ENCODE measurements around the gene ASXL1.
"Not testable (repeated sequence)": the region's sequence is repeated elsewhere in the genome, so short reads cannot be mapped to it uniquely, and the experiment has no call there.

Gene ASXL1

GRCh38 chr20:32336918-32337347, 21.2 kb upstream of the ASXL1 start:
- DNase-seq (ENCODE audit: low read depth in 2 of 3, low spot score in 1 of 3): no peak

DNA sequence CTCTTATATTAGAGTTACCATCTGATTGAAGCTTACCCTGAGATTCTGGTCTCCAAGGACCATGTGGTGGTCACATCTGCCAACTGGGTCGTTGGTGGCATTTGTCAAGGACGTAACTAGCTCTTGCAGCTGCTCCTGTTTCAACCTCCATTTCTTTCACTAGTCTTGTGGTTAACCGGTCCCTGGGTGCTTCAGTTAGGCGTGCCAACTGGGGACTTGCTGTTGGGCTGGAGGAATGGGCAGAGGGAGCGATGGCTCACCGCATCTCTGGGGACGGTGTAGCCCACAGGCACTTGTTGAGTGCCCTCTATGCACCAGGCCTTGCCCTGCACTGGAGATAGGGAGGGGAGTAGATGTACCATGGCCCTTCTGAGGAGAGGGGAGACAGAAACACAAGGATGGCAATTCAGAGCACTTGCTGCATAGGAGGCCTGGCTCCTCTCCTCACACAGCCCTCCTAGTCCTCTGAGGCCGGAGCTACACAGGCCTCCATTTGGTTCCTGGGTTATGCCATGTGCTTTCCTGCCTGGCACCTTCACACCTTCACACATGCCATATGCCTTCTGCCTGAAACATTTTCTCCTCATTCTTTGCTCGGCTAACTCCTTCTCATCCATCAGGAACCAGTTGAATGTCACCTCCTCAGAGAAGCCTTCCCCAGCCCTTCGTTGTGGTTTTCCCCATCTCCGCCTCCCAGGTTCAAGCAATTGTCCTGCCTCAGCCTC, 20.0 kb upstream of the ASXL1 start:
- no peak for DNase-seq (ENCODE audit: low read depth in 2 of 3, low spot score in 1 of 3)

GRCh38 chr20:32338665-32339064, 19.5 kb upstream of the ASXL1 start:
- DNase-seq (ENCODE audit: low read depth in 2 of 3, low spot score in 1 of 3): no peak

DNA sequence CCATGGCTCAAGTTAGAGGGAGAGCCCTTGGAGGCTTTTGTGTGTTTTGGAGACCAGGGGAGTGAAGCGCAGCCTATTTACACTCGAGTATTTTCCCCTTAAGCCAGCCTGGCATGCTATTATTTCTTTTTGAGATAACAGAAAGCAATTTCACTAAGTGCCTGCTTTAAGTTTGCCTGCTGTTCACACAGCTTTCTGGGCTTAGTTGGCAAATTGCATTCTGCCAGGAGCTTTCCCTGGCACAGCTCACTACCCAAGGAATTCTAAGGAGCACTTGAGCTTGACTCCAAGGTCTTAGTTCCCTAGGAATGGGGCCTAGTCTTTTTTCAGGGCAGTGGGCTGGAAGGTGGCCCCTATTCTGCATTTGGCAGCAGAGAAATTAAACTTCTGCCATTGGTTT, 19.0 kb upstream of the ASXL1 start:
- no peak for DNase-seq (ENCODE audit: low read depth in 2 of 3, low spot score in 1 of 3)

GRCh38 chr20:32341053-32341452, 17.1 kb upstream of the ASXL1 start:
- not testable (repeated sequence) for DNase-seq (ENCODE audit: low read depth in 2 of 3, low spot score in 1 of 3)

DNA sequence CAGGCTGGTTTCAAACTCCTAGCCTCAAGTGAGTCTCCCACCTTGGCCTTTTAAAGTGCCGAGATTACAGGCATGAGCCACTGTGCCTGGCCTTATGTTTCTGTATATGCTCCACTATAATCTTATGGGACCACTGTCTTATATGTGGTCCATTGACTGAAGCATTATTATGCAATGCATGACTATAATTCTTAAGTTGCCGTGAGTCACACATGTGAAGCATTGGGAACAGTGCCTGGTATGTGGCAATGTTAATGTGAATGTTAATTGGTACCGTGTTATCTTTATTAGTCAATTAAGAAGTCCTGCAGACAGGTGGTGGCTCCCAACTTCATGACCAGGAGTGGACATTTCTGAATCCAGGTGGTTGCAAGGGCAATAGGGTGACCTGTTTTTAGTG, 14.7 kb upstream of the ASXL1 start:
- no peak for DNase-seq (ENCODE audit: low read depth in 2 of 3, low spot score in 1 of 3)

- DNase-seq (ENCODE audit: low read depth in 2 of 3, low spot score in 1 of 3): no peak
Observed at GRCh38 chr20:32344835-32345506, 13.2 kb upstream of the ASXL1 start.

DNA sequence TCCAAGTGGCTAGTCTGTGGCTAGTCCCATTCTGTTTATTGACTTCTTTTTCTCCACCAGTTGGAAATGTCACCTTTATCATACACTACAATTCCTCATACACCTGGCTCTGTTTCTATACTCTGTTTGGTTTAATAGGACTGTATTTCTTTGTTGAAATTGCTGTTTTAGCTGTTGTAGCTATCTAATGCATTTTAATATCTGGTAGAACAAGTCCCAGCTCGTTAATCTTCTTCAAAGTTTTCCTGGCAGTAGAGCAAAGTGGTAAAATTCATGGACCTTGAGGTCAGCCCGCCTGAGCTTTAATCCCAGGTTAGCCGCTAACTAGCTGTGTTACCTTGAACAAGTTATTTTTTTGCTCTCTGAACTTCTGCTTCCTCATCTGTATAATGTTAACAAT, 9.9 kb upstream of the ASXL1 start:
- no peak for DNase-seq (ENCODE audit: low read depth in 2 of 3, low spot score in 1 of 3)

DNA sequence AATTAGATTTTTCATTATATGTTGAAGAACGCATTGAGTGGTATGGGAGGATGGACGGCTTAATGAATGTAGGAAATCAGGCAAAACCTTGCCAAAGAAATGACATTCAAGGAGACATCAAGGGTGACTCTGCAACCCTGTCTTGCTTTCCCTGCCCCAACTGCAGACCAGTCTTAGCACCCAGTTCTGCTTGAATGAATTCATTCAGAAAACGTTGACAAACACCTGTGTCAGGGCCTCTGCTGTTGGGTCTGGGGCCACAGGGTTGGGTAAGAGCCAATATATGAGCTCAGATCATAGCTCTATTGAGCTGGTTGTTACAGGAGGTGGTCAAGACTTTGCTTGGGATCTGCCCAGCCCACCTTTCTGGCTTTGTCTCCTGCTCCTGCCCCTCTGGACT, 7.7 kb upstream of the ASXL1 start:
- no peak for DNase-seq (ENCODE audit: low read depth in 2 of 3, low spot score in 1 of 3)

DNA sequence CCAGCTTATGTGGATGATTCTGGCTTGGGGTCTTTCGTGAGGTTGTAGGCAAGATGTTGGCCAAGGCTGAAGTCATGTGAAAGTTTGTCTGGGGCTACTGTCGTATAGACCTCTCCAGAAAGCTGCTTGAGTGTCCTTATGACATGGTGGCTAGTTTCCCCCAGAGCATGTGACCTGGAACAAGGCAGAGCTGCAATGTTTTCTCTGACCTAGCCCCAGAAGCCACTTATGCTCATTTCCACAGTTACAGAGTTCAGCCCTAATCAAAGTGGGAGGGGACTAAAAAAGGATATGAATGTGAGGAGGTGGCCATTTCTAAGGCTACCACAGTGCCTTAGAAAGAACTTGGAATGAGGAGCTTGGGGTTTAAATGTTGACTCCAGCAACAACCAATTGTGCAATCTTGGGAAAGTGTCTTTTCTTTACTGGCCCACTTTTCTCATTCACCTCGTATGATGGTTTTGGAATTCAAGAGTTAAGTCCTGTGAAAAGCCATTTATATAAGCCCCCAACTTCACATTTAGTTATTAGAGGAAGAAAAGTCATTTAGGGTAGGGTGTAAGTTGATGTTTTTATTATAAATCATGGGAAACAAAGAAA, 5.9 kb upstream of the ASXL1 start:
- no peak for DNase-seq (ENCODE audit: low read depth in 2 of 3, low spot score in 1 of 3)

DNA sequence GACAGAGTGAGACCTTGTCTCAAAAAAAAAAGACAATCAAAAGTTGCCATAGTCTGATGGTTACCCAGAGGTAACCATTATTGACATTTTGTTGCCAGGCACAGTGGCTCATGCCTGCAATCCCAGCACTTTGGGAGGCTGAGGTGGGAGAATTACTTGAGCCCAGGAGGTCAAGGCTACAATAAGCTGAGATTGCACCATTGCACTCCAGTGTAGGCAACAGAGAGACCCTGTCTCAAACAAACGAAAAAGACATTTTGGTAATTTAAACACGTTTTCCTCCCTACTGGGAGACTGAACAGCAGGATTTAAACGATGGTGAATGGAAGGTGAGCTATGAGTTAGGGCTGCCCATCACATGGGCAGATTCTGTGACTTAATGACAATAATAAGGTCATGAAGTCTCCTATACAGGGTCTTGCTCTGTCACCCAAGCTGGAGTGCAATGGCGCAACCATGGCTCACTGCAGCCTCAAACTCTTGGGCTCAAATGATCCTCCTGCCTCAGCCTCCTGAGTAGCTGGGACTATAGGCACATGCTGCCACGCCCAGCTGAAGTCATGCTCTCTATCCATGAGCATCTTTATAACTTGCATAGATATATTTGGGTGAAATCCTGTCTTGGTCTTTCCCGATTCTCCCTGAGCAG, 4.2 kb upstream of the ASXL1 start:
- no peak for DNase-seq (ENCODE audit: low read depth in 2 of 3, low spot score in 1 of 3)

- peak in 1 of 3 donors; percentile 34 for DNase-seq (ENCODE audit: low read depth in 2 of 3, low spot score in 1 of 3)
Observed at GRCh38 chr20:32354592-32355416, 3.3 kb upstream of the ASXL1 start.

DNA sequence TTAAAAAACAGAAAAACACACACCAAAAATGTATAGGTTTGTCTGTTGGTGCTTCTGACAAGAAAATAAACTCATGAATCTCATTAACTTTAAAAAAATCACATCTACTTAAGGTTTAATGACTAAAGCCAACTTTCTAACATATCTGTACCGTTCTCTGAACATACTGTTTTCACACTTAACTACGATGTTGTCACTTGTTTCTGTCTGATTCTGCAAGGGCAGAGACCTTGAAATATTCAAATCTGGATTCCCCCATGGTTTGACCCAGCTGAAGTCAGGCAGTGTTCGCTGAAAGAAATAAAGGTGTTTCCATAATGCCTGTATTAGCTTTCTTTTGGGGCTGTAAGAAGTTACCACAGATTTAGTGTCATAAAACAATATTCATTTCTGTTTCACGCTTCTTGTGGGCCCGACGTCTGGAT, 2.7 kb upstream of the ASXL1 start:
- no peak for DNase-seq (ENCODE audit: low read depth in 2 of 3, low spot score in 1 of 3)

DNA sequence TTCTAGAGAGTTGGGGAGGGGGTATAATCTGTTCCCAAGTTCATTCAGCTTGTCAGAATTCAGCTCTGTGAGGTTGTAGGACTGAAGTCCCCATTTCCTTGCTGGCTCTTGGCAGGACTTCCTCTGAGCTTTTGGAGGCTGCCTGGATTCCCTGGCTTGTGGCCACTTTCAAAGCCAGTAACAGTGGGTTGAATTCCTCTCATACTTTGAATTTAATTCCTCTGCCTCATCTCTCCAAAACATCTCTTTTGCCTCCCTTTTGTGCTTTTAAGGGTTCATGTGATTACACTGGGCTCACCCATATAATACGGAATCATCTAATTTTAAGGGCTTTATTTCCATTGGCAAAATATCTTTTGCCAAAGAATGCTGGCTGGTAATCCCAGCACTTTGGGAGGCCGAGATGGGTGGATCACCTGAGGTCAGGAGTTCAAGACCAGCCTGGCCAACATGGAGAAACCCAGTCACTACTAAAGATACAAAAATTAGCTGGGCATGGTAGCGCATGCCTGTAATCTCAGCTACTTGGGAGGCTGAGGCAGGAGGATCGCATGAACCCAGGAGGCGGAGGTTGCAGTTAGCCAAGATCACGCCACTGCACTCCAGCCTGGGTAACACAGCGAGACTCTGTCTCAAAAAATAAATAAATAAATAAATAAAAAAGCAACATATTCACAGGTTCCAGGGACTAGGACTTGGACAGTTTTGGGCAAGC, 2.1 kb upstream of the ASXL1 start:
- not testable (repeated sequence) for DNase-seq (ENCODE audit: low read depth in 2 of 3, low spot score in 1 of 3)

GRCh38 chr20:32356622-32357374, 1.3 kb upstream of the ASXL1 start:
- DNase-seq (ENCODE audit: low read depth in 2 of 3, low spot score in 1 of 3): no peak

GRCh38 chr20:32357375-32357868, 709 bp upstream of the ASXL1 start:
- no peak for DNase-seq (ENCODE audit: low read depth in 2 of 3, low spot score in 1 of 3)

GRCh38 chr20:32358632-32358882, 426 bp downstream of the ASXL1 start:
- no peak for DNase-seq (ENCODE audit: low read depth in 2 of 3, low spot score in 1 of 3)

DNA sequence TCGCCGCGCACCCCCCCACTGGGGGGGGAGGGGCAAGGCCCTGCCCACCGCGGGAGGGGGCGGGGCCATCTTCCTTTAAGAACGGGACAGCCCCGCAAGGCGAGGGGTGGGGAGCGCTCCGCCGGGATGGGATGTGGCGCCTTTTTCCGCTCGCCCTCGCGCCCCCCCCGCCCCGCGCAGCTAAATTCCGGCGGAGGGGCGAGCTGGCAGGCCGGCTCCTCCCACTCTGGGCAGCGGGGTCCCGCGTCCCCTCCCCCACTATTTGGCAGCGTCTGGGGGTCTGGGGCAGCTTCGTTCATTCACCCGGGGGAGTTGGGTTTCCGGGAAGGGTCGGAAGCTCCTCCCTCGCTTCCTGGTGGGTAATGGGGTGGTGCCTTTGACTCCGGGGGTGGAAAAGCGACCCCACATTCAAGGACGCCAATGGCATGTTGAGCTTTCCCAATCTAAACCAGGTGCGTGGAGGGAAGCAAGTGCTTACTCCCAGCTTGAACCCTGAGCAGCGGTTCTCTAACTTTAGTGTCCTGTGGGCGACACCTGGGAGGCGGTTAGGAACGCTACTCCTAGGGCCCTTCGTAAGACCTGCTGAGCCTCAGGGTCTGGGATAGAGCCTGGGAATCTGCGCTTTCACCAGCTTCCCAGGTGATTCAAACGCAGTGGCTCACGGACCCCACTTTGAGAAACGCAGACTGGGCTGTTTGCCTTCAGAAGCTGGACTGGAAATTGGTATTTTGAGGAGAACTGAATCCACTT, 927 bp downstream of the ASXL1 start:
- DNase-seq (ENCODE audit: low read depth in 2 of 3, low spot score in 1 of 3): peak; percentile 59 to 72 (median 65)

All from stimulated activated CD4-positive, alpha-beta T cell treated with anti-CD3 and anti-CD28 coated beads, Interleukin-12 subunit alpha, Interleukin-12 subunit beta, amount 100 ng/mL, for 48 hours (primary cell).